ENCODE results near the gene C2CD2L. TPM values are rescaled to one million over a fixed set of nuclear protein-coding genes. Genes with fewer than 3 reads are reported as not detected.

C2CD2L gene
- total RNA-seq, 2 experiments from 2014 or later: 14.2 to 17.7 TPM

GRCh38 chr11:119109843-119110242 lies 2.7 kb downstream of the C2CD2L start:
- Mint-ChIP-seq H3K4me1 (ENCODE audit: low read depth) (peaks cover 41% of the 10 kb centered on the region), H3K27me3 (no peaks in the 10 kb centered on the region), H3K27ac (peak overlapping the region; percentile 1), H3K36me3 (ENCODE audit: low read depth) (peaks cover 22% of the 10 kb centered on the region), H3K9me3 (no peaks in the 10 kb centered on the region), H3K4me3 (peak overlapping the region; percentile 85)
- TF ChIP-seq CTCF (IDR thresholded peaks at IDR 0.05): no peak
- intact Hi-C loops (cut with micrococcal nuclease): no loop called here
- ChIA-PET CTCF (interaction anchor here (1.0 to 1.7 kb wide), 4 partner anchors 9 to 183 kb away, joined by 3 to 5 read pairs (median 4); partner anchors contain the start of gene HINFP), POLR2A (interaction anchor here (0.9 to 9.7 kb wide), 6 partner anchors 11 to 113 kb away, joined by 3 to 107 read pairs (median 7); partner anchors contain the start of genes HINFP, HYOU1, RPS25 and TRAPPC4)
- ATAC-seq: no peak
- no peak for DNase-seq

- H3K27me3 Mint-ChIP-seq: no peaks in the 10 kb centered on the region
- TF ChIP-seq CTCF (IDR thresholded peaks at IDR 0.05): no peak
- H3K27ac Mint-ChIP-seq: peak overlapping the region; percentile 16
- no peak for ATAC-seq
- POLR2A ChIA-PET: interaction anchor here (0.9 to 9.7 kb wide), 4 partner anchors 11 to 113 kb away, joined by 3 to 107 read pairs (median 26); partner anchors contain the start of genes HINFP and HYOU1
- H3K4me3 Mint-ChIP-seq: no peak overlapping the region
- intact Hi-C loops (cut with micrococcal nuclease): no loop called here
- no peaks in the 10 kb centered on the region for H3K9me3 Mint-ChIP-seq
- DNase-seq: no peak
- CTCF ChIA-PET: interaction anchor here (1.0 to 1.3 kb wide), 2 partner anchors 8 to 12 kb away, joined by 4 to 5 read pairs; no protein-coding TSS in a partner anchor
- H3K4me1 Mint-ChIP-seq (ENCODE audit: low read depth): peaks cover 45% of the 10 kb centered on the region
- peaks cover 26% of the 10 kb centered on the region for H3K36me3 Mint-ChIP-seq (ENCODE audit: low read depth)
These were observed 3.3 kb downstream of the C2CD2L start for GRCh38 chr11:119110439-119110838.

- Mint-ChIP-seq H3K36me3 (ENCODE audit: low read depth) (peaks cover 32% of the 10 kb centered on the region), H3K4me1 (ENCODE audit: low read depth) (peaks cover 47% of the 10 kb centered on the region), H3K4me3 (no peak overlapping the region), H3K27me3 (no peaks in the 10 kb centered on the region), H3K9me3 (no peaks in the 10 kb centered on the region), H3K27ac (peak overlapping the region; percentile 0)
- ChIA-PET CTCF (interaction anchor here (0.8 kb wide), 2 partner anchors 229 to 269 kb away, joined by 3 read pairs; no protein-coding TSS in a partner anchor), POLR2A (interaction anchor here (1.0 to 9.7 kb wide), 5 partner anchors 9 to 29 kb away, joined by 3 to 107 read pairs (median 4); partner anchors contain the start of gene HINFP)
- ATAC-seq (no peak), DNase-seq (no peak)
- TF ChIP-seq CTCF (IDR thresholded peaks at IDR 0.05): no peak
- intact Hi-C loops (cut with micrococcal nuclease): no loop called here
These were observed 4.3 kb downstream of the C2CD2L start for GRCh38 chr11:119111361-119111925.

- H3K4me1 Mint-ChIP-seq (ENCODE audit: low read depth): peaks cover 42% of the 10 kb centered on the region
- POLR2A ChIA-PET: interaction anchor here (1.1 to 9.7 kb wide), 5 partner anchors 9 to 115 kb away, joined by 4 to 107 read pairs (median 6); partner anchors contain the start of genes CENATAC and HINFP
These were observed 5.3 kb downstream of the C2CD2L start for GRCh38 chr11:119112314-119113020.

More at GRCh38 chr11:119112314-119113020, 5.3 kb downstream of the C2CD2L start:
- no peak for ATAC-seq
- no peak for DNase-seq
- Mint-ChIP-seq H3K27me3 (no peaks in the 10 kb centered on the region), H3K4me3 (no peak overlapping the region), H3K36me3 (ENCODE audit: low read depth) (peaks cover 41% of the 10 kb centered on the region), H3K27ac (peak overlapping the region; percentile 56), H3K9me3 (no peaks in the 10 kb centered on the region)
- intact Hi-C loops (cut with micrococcal nuclease): no loop called here
- no peak for TF ChIP-seq CTCF (IDR thresholded peaks at IDR 0.05)
- CTCF ChIA-PET: interaction anchor here (0.8 kb wide), 1 partner anchor 268 kb away, joined by 3 read pairs; no protein-coding TSS in a partner anchor

Data from activated CD8-positive, alpha-beta T cell treated with anti-CD3 and anti-CD28 coated beads for 36 hours (primary cell).